Brain microvascular endothelial cell (primary cell): ENCODE measurements around the gene PRDM16.

ENCODE experiments used
- DNase-seq: peaks from one replicate; pipeline ENCODE4 v3.0.0-alpha.2; 2020
- H3K27ac ChIP-seq: fragments of 250-450 bp; sonication (Bioruptor Pico); 2 replicates; pipeline ENCODE4 v1.5.1; 2020; ENCODE audit warnings: mild to moderate bottlenecking, moderate library complexity
- H3K27me3 ChIP-seq: fragments of 250-450 bp; sonication (Bioruptor Pico); replicated peaks from 2 replicates; pipeline ENCODE4 v1.5.1; 2020; ENCODE audit warnings: mild to moderate bottlenecking
- H3K36me3 ChIP-seq: fragments of 250-450 bp; sonication (Bioruptor Pico); replicated peaks from 2 replicates; pipeline ENCODE4 v1.5.1; 2020; ENCODE audit warnings: mild to moderate bottlenecking
- H3K4me3 ChIP-seq: 2 replicates; pipeline ENCODE4 v1.5.1; 2011; ENCODE audit warnings: low read depth, mild to moderate bottlenecking, control low read depth, low read length, moderate library complexity
- CTCF ChIP-seq: IDR thresholded peaks from 2 replicates; pipeline ENCODE4 v1.5.1; 2011; ENCODE audit warnings: low read depth, mild to moderate bottlenecking, moderate library complexity, low read length, control low read depth, inconsistent platforms; ENCODE audit errors: missing control alignments
- in situ Hi-C: cut with HindIII; loops from 2 replicates; pipeline ENCODE4 v1.10.0; 2017; ENCODE audit warnings: low sequenced_read_pairs, low pct_ligation_motif_present

PRDM16 gene

GRCh38 chr1:3382326-3383057 lies 313.5 kb downstream of the PRDM16 start:
- Histone ChIP-seq H3K27me3 (no peaks in the 10 kb centered on the region), H3K27ac (no peak overlapping the region), H3K4me3 (no peak overlapping the region), H3K36me3 (no peaks in the 10 kb centered on the region)
- in situ Hi-C loops = no loop called here
- no peak for TF ChIP-seq CTCF
- no peak for DNase-seq

- no peak for TF ChIP-seq CTCF
These were observed 314.7 kb downstream of the PRDM16 start for GRCh38 chr1:3383679-3384078.

GRCh38 chr1:3384407-3384806 lies 315.4 kb downstream of the PRDM16 start:
- Histone ChIP-seq H3K4me3 (no peak overlapping the region), H3K36me3 (no peaks in the 10 kb centered on the region), H3K27ac (no peak overlapping the region), H3K27me3 (peaks cover 3% of the 10 kb centered on the region)
- DNase-seq = no peak
- in situ Hi-C loops = no loop called here
- TF ChIP-seq CTCF = no peak

More at GRCh38 chr1:3383679-3384078, 314.7 kb downstream of the PRDM16 start:
- no peaks in the 10 kb centered on the region for H3K27me3 ChIP-seq
- no peak overlapping the region for H3K27ac ChIP-seq
- H3K36me3 ChIP-seq = no peaks in the 10 kb centered on the region
- DNase-seq = no peak
- in situ Hi-C loops = no loop called here
- no peak overlapping the region for H3K4me3 ChIP-seq

- H3K4me3 ChIP-seq = no peak overlapping the region
- in situ Hi-C loops = no loop called here
- DNase-seq = no peak
- no peak overlapping the region for H3K27ac ChIP-seq
- H3K27me3 ChIP-seq = peaks cover 5% of the 10 kb centered on the region
- no peak for TF ChIP-seq CTCF
- H3K36me3 ChIP-seq = no peaks in the 10 kb centered on the region
These were observed 317.4 kb downstream of the PRDM16 start for GRCh38 chr1:3386205-3387002.

- TF ChIP-seq CTCF = no peak
- Histone ChIP-seq H3K4me3 (no peak overlapping the region), H3K27me3 (peaks cover 14% of the 10 kb centered on the region), H3K27ac (no peak overlapping the region), H3K36me3 (no peaks in the 10 kb centered on the region)
- in situ Hi-C loops = no loop called here
- no peak for DNase-seq
These were observed 318.4 kb downstream of the PRDM16 start for GRCh38 chr1:3387401-3387800.
